Activated CD4-positive, alpha-beta T cell treated with anti-CD3 and anti-CD28 coated beads, Interleukin-2, amount 10 ng/mL, durations not matched to agents 7 days and 5 days (primary cell): ENCODE data around the gene VCL. TPM values are rescaled to one million over a fixed set of nuclear protein-coding genes. Genes with fewer than 3 reads are reported as not detected.

Experiments used
- CTCF ChIA-PET: fragments of 350-600 bp; sonication (Branson Sonifier 250); formaldehyde crosslinking; loops from one replicate; lab custom pipeline; 2021; ENCODE audit warnings: antibody characterized with exemption; lab: Charles Lee
- POLR2A ChIA-PET: fragments of 350-600 bp; sonication (Branson Sonifier 250); formaldehyde crosslinking; loops from one replicate; lab custom pipeline; 2021; ENCODE audit warnings: antibody characterized with exemption; lab: Charles Lee
- DNase-seq: peaks from one replicate; pipeline ENCODE4 v3.0.0-alpha.2; 2020
- H3K27ac Mint-ChIP-seq: one replicate; pipeline ENCODE4 v1.8.0; 2021; ENCODE audit warnings: mild to moderate bottlenecking, moderate library complexity, mixed read lengths
- H3K27me3 Mint-ChIP-seq: one replicate; pipeline ENCODE4 v1.8.0; 2021; ENCODE audit warnings: mixed read lengths
- H3K36me3 Mint-ChIP-seq: one replicate; pipeline ENCODE4 v1.8.0; 2021; ENCODE audit warnings: low read depth, mixed read lengths
- H3K4me1 Mint-ChIP-seq: one replicate; pipeline ENCODE4 v1.8.0; 2021; ENCODE audit warnings: mixed read lengths
- H3K4me3 Mint-ChIP-seq: one replicate; pipeline ENCODE4 v1.8.0; 2021; ENCODE audit warnings: mild to moderate bottlenecking, moderate library complexity, mixed read lengths
- H3K9me3 Mint-ChIP-seq: one replicate; pipeline ENCODE4 v1.8.0; 2021; ENCODE audit warnings: mixed read lengths
- total RNA-seq, 2 experiments: library from RNA; stranded (reverse); gene quantifications; one replicate each; pipeline ENCODE4 v1.2.3, GENCODE V29; 2021

Gene VCL
- total RNA-seq, 2 experiments from 2014 or later, result 75.5 to 86.4 TPM

- H3K36me3 Mint-ChIP-seq, result peaks cover 5% of the 10 kb centered on the region
- ChIA-PET CTCF (no interaction called here), POLR2A (interaction anchor here (0.6 kb wide), 1 partner anchor 31 kb away, joined by 4 read pairs; no protein-coding TSS in a partner anchor)
- H3K4me3 Mint-ChIP-seq, result no peak overlapping the region
- peaks cover 15% of the 10 kb centered on the region for H3K4me1 Mint-ChIP-seq
- no peak overlapping the region for H3K27ac Mint-ChIP-seq
- no peaks in the 10 kb centered on the region for H3K9me3 Mint-ChIP-seq
- DNase-seq, result no peak
- no peaks in the 10 kb centered on the region for H3K27me3 Mint-ChIP-seq
Observed at GRCh38 chr10:74160013-74160412, 162.1 kb downstream of the VCL start.

- POLR2A ChIA-PET, result no interaction called here
- CTCF ChIA-PET, result no interaction called here
- Mint-ChIP-seq H3K27ac (no peak overlapping the region), H3K4me1 (peaks cover 22% of the 10 kb centered on the region), H3K4me3 (no peak overlapping the region), H3K27me3 (no peaks in the 10 kb centered on the region), H3K36me3 (peaks cover 5% of the 10 kb centered on the region), H3K9me3 (no peaks in the 10 kb centered on the region)
- no peak for DNase-seq
Observed at GRCh38 chr10:74163319-74164068, 165.6 kb downstream of the VCL start.

GRCh38 chr10:74164716-74165529 is 167.0 kb downstream of the VCL start:
- Mint-ChIP-seq H3K27me3 (no peaks in the 10 kb centered on the region), H3K27ac (no peak overlapping the region), H3K4me3 (no peak overlapping the region), H3K9me3 (no peaks in the 10 kb centered on the region), H3K36me3 (peaks cover 5% of the 10 kb centered on the region), H3K4me1 (peaks cover 29% of the 10 kb centered on the region)
- no peak for DNase-seq
- POLR2A ChIA-PET, result no interaction called here
- CTCF ChIA-PET, result interaction anchor here (1.3 to 1.6 kb wide), 2 partner anchors 10 to 14 kb away, joined by 5 to 10 read pairs; partner anchors contain the start of genes ADK and AP3M1

GRCh38 chr10:74165530-74165901 is 167.6 kb downstream of the VCL start:
- Mint-ChIP-seq H3K27me3 (no peaks in the 10 kb centered on the region), H3K36me3 (peaks cover 5% of the 10 kb centered on the region), H3K4me3 (no peak overlapping the region), H3K9me3 (no peaks in the 10 kb centered on the region), H3K27ac (no peak overlapping the region), H3K4me1 (peaks cover 29% of the 10 kb centered on the region)
- DNase-seq, result no peak
- ChIA-PET CTCF (interaction anchor here (1.2 to 1.6 kb wide), 3 partner anchors 9 to 15 kb away, joined by 3 to 10 read pairs (median 5); partner anchors contain the start of genes ADK and AP3M1), POLR2A (no interaction called here)

GRCh38 chr10:74167443-74167842 is 169.5 kb downstream of the VCL start:
- H3K9me3 Mint-ChIP-seq, result no peaks in the 10 kb centered on the region

More at GRCh38 chr10:74167443-74167842, 169.5 kb downstream of the VCL start:
- Mint-ChIP-seq H3K27me3 (no peaks in the 10 kb centered on the region), H3K4me1 (peaks cover 29% of the 10 kb centered on the region), H3K36me3 (peaks cover 2% of the 10 kb centered on the region), H3K27ac (no peak overlapping the region), H3K4me3 (no peak overlapping the region)
- POLR2A ChIA-PET, result interaction anchor here (0.7 to 0.8 kb wide), 2 partner anchors 10 to 831 kb away, joined by 4 to 5 read pairs; no protein-coding TSS in a partner anchor
- DNase-seq, result no peak
- CTCF ChIA-PET, result interaction anchor here (0.6 to 2.7 kb wide), 4 partner anchors 9 to 18 kb away, joined by 3 to 10 read pairs (median 5); partner anchors contain the start of genes ADK and AP3M1

Other genes with a start within 250 kb of the VCL start
- 10 to 100 TPM; 22.3 to 27.4 TPM for gene CHCHD1, start 216.1 kb upstream of the VCL start, total RNA-seq
- gene ZSWIM8, start 212.5 kb upstream of the VCL start, total RNA-seq, result 10 to 100 TPM; 79.2 to 87.3 TPM
- gene NDST2, start 186.5 kb upstream of the VCL start, total RNA-seq, result 10 to 100 TPM; 53.0 to 61.8 TPM
- 10 to 100 TPM; 54.4 to 55.8 TPM for gene CAMK2G, start 123.6 kb upstream of the VCL start, total RNA-seq
- under 1 TPM; 0.89 to 0.96 TPM for gene PLAU, start 87.0 kb upstream of the VCL start, total RNA-seq
- gene AP3M1, start 152.7 kb downstream of the VCL start, total RNA-seq, result 10 to 100 TPM; 42.0 to 50.5 TPM
- gene ADK, start 153.1 kb downstream of the VCL start, total RNA-seq, result 10 to 100 TPM; 36.8 to 38.5 TPM